NCI-H2196 (cell line): Measurements from ENCODE around the gene RASD2.

Experiments used
- DNase-seq: peaks from one replicate; lab custom pipeline; 2025; ENCODE audit not compliant: unreplicated experiment; lab: John Stamatoyannopoulos, UW

RASD2 gene

GRCh38 chr22:35599364-35599763, 58.7 kb downstream of the RASD2 start:
- DNase-seq, result no peak

GRCh38 chr22:35600476-35600875, 59.8 kb downstream of the RASD2 start:
- no peak for DNase-seq

- DNase-seq, result no peak
Measured at GRCh38 chr22:35601013-35601580, 60.5 kb downstream of the RASD2 start.

GRCh38 chr22:35601743-35602615, 61.3 kb downstream of the RASD2 start:
- DNase-seq, result no peak
